ENCODE data around the gene LYVE1. TPM values are rescaled to one million over a fixed set of nuclear protein-coding genes. Genes with fewer than 3 reads are reported as not detected.

Gene LYVE1
- polyA plus RNA-seq, 2 of the 4 experiments (the other 2 are of a cell fraction), result 0.04 TPM; not detected in 1

DNA sequence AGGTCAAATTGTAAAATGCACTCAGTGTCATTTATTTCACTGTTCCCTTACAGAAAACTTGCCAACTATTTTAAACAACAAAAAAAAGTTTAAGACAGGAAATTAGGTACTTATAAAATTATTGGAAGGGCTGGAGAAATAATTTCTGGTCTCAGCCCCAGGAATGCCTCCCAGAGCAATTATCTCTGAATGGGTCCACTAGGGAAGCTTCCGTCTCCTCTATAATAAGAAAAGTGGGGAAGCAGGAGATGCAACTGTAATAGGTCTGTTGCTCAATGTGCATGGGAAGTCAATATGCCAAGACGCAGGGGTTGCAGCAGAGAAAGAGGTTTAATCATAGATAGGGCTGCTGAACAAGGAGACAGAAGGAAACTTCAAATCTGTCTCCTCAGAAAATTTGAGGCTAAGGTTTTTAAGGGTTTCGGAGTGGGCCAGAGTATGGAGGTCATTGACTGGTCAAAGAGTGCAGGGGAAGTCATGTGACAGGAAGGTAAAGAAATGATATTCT is 16.6 kb downstream of the LYVE1 start (continued):
- TF ChIP-seq, protein P1, sequence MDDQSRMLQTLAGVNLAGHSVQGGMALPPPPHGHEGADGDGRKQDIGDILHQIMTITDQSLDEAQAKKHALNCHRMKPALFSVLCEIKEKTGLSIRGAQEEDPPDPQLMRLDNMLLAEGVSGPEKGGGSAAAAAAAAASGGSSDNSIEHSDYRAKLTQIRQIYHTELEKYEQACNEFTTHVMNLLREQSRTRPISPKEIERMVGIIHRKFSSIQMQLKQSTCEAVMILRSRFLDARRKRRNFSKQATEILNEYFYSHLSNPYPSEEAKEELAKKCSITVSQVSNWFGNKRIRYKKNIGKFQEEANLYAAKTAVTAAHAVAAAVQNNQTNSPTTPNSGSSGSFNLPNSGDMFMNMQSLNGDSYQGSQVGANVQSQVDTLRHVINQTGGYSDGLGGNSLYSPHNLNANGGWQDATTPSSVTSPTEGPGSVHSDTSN (IDR thresholded peaks at IDR 0.05), result no peak
- TF ChIP-seq RFX5 (IDR thresholded peaks at IDR 0.05), result no peak

DNA sequence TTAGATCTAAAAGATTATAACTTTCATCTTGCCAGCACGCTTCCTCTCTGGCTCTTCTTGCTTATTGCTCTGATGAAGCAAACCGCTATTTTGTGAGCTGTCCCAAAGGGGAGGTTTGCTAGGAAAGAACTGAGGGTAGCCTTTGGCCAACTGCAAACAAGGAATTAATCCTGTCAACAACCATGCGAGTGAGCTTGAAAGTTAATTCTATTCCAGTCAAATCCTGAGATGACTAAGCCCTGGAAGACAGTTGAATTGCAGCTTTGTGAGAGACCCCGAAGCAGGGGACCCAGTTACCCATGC is 17.2 kb downstream of the LYVE1 start:
- POLR2A ChIA-PET, result no interaction called here
- CTCF ChIA-PET, result interaction anchor here (3.5 kb wide), 1 partner anchor 10 kb away, joined by 16 read pairs; the partner anchor contains the start of gene RNF141
- DNase-seq (ENCODE audit: low read depth in 1 of 2, low spot score in 1 of 2), result no peak
- FAIRE-seq, result no peak
- TF ChIP-seq NPAS2 (CRISPR knock-in tag; IDR thresholded peaks at IDR 0.05; ENCODE audit: borderline replicate concordance) (no peak), ZSCAN20 (CRISPR knock-in tag; IDR thresholded peaks at IDR 0.05) (no peak)
- H3K4me1 ChIP-seq, result peaks cover 15% of the 10 kb centered on the region
- ATAC-seq, result no peak
- H3K27ac ChIP-seq, result no peak overlapping the region
- no peak overlapping the region for H3K4me3 ChIP-seq
- WGBS (ENCODE audit: missing lambda C conversion rate), result 48% methylated on average over 4 of the region's 4 CpGs
- peak overlapping the region; percentile 55; the same call in 1 of the 3 replicates for H3K4me2 ChIP-seq
- H3K9me3 ChIP-seq, result peaks cover 6% of the 10 kb centered on the region; the same call in 1 of the 3 replicates

DNA sequence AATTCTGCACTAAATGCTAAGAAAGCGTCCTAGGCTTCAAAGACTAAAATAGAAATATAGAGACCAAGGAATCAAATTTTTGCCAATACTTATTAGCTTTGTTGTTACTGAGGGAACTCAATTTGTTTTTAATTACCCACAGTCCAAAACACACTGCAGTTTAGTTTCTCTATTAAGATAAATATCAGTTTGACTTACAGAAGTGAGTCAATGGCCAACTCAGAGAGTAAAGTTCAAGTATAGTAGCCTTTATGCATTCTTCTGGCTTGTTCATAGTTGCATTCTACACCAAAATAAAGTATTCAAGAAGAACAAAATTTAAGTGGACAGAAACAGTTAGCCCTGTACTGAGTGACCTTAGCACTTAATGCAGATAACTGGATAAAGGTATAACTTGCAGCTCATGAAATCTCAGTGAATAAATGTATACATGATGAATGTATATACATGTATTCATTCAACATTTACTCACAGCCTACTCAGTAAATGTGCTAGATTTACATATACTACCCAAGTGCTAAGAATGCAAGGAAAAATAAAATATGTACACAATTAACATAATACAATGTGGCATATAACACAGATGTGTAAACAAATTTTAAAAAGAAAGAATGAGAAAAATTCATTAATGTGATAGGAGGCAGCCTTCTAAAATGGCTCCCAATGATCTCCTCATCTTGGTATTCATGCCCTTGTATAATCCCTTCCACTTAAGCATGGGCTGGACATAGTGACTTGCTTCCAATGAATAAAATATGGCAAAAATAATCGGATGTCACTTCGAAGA is 17.8 kb downstream of the LYVE1 start:
- ATAC-seq (peak; percentile 54 to 72; a peak in 5 of 6 replicates), FAIRE-seq (peak; percentile 28), DNase-seq (ENCODE audit: low read depth in 1 of 2, low spot score in 1 of 2) (peak in 1 of 2 experiments; percentile 13)
- peak; percentile 54 for TF ChIP-seq JUNB (IDR thresholded peaks at IDR 0.05)
- TF ChIP-seq FOSL2 (IDR thresholded peaks at IDR 0.05), result peak; percentile 63
- TF ChIP-seq FOSL2 (CRISPR knock-in tag; IDR thresholded peaks at IDR 0.05), result peak; percentile 72
- TF ChIP-seq, protein P1 (IDR thresholded peaks at IDR 0.05), result no peak
- peak; percentile 52; the same call in 1 of the 2 replicates for TF ChIP-seq GATA3 (IDR thresholded peaks at IDR 0.05; ENCODE audit: borderline replicate concordance)
- no peak for TF ChIP-seq SREBF2 (IDR thresholded peaks at IDR 0.05)
- Histone ChIP-seq H3K4me1 (peaks cover 15% of the 10 kb centered on the region), H3K9me3 (peaks cover 6% of the 10 kb centered on the region; the same call in 1 of the 3 replicates), H3K4me2 (peak overlapping the region; percentile 55), H3K4me3 (no peak overlapping the region), H3K27ac (no peak overlapping the region)
- ChIA-PET POLR2A (no interaction called here), CTCF (interaction anchor here (3.5 kb wide), 1 partner anchor 10 kb away, joined by 16 read pairs; the partner anchor contains the start of gene RNF141)
- 78% methylated on average over 3 of the region's 3 CpGs for WGBS (ENCODE audit: missing lambda C conversion rate)

DNA sequence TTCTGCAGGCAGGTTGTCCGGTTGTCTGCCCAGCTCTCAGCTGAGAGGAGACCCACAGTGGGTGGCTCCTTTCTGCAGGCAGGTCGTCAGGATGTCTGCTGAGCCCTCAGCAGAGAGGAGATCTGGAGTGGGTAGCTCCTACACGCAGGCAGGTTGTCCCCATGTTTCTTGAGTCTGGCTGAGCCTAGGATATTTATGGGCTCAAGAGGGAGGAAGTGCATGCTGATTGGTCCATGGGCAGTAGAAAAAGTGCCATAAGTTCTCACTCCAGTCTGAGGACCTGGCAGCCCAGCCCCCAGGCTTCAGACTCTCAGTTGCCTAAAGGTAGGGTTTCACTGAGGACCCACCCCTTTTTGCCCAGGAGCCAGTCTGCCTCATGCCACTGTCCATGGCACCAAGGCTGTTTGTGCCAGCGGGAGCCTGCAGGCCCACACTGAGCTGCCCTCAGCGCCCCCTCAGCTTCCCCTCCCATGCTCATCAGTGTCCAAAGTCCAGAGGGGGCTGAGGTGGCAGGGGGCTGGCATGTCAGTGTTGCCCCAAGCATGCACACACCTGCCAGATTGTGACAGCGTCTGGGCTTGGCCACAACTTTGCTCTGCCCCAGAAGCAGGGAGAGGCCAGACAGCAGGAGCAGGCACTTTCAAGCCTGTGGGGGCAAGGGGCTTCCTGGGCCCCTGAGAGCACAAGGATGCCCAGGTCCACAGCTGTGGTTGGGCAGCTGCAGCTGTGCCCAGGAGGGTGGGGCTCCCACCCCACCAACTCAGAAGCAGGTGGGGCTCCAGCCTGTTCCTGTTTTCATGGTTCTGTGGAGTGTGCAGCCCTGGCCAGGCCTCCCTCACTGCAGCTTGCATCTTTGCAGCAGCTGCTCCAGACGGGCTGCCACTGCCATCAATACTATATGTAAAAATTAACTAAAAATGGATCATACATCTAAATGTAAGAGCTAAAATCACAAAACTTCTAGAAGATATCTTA is 23.7 kb downstream of the LYVE1 start:
- peaks cover 3% of the 10 kb centered on the region for H3K4me1 ChIP-seq
- H3K9me3 ChIP-seq, result no peaks in the 10 kb centered on the region
- WGBS (ENCODE audit: missing lambda C conversion rate), result 48% methylated on average over 6 of the region's 7 CpGs
- H3K27ac ChIP-seq, result no peak overlapping the region
- FAIRE-seq (no peak), DNase-seq (ENCODE audit: low read depth in 1 of 2, low spot score in 1 of 2) (no peak), ATAC-seq (no peak)
- H3K4me3 ChIP-seq, result no peak overlapping the region
- no peak overlapping the region for H3K4me2 ChIP-seq
- ChIA-PET CTCF (interaction anchor here (0.6 to 2.4 kb wide), 2 partner anchors 13 to 21 kb away, joined by 3 to 9 read pairs; no protein-coding TSS in a partner anchor), POLR2A (no interaction called here)
- TF ChIP-seq, protein P1 (IDR thresholded peaks at IDR 0.05), result no peak
- TF ChIP-seq RARB (CRISPR knock-in tag; IDR thresholded peaks at IDR 0.05) (no peak), TFCP2L1 (CRISPR knock-in tag; IDR thresholded peaks at IDR 0.05) (no peak), JUNB (IDR thresholded peaks at IDR 0.05) (no peak), ZSCAN20 (CRISPR knock-in tag; IDR thresholded peaks at IDR 0.05) (no peak), EP300 (IDR thresholded peaks at IDR 0.05) (no peak), CBX8 (IDR thresholded peaks at IDR 0.05) (no peak), NFE2L2 (conservative IDR thresholded peaks at IDR 0.05; ENCODE audit: low read length) (no peak), RAD21 (conservative IDR thresholded peaks at IDR 0.05 in 1 of 2, IDR thresholded peaks at IDR 0.05 in 1 of 2) (no peak), EHF (CRISPR knock-in tag; IDR thresholded peaks at IDR 0.05) (no peak), HOXB13 (CRISPR knock-in tag; IDR thresholded peaks at IDR 0.05; ENCODE audit: low read depth) (no peak), RCOR1 (IDR thresholded peaks at IDR 0.05; ENCODE audit: low read depth, low read length) (no peak), FOSB (CRISPR knock-in tag; IDR thresholded peaks at IDR 0.05) (no peak)
- TF ChIP-seq, protein P2, sequence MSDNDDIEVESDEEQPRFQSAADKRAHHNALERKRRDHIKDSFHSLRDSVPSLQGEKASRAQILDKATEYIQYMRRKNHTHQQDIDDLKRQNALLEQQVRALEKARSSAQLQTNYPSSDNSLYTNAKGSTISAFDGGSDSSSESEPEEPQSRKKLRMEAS (IDR thresholded peaks at IDR 0.05), result no peak
- TF ChIP-seq, protein P3, sequence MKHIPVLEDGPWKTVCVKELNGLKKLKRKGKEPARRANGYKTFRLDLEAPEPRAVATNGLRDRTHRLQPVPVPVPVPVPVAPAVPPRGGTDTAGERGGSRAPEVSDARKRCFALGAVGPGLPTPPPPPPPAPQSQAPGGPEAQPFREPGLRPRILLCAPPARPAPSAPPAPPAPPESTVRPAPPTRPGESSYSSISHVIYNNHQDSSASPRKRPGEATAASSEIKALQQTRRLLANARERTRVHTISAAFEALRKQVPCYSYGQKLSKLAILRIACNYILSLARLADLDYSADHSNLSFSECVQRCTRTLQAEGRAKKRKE (CRISPR knock-in tag; IDR thresholded peaks at IDR 0.05; ENCODE audit: low read depth), result no peak
- TF ChIP-seq, protein P4, sequence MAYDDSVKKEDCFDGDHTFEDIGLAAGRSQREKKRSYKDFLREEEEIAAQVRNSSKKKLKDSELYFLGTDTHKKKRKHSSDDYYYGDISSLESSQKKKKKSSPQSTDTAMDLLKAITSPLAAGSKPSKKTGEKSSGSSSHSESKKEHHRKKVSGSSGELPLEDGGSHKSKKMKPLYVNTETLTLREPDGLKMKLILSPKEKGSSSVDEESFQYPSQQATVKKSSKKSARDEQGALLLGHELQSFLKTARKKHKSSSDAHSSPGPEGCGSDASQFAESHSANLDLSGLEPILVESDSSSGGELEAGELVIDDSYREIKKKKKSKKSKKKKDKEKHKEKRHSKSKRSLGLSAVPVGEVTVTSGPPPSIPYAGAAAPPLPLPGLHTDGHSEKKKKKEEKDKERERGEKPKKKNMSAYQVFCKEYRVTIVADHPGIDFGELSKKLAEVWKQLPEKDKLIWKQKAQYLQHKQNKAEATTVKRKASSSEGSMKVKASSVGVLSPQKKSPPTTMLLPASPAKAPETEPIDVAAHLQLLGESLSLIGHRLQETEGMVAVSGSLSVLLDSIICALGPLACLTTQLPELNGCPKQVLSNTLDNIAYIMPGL (CRISPR knock-in tag; IDR thresholded peaks at IDR 0.05; ENCODE audit: borderline replicate concordance), result no peak
